ENCODE measurements around the gene NLK. TPM values are rescaled to one million over a fixed set of nuclear protein-coding genes. Genes with fewer than 3 reads are reported as not detected.
A peak's percentile ranks its signal among the peaks of the same experiment; 100 is the strongest.

NLK gene
- total RNA-seq, 1 experiment from 2014 or later, result 31.8 TPM

GRCh38 chr17:28178800-28179199 is 136.3 kb downstream of the NLK start:
- TF ChIP-seq CTCF (conservative IDR thresholded peaks at IDR 0.05), result no peak
- H2BK20ac ChIP-seq (ENCODE audit: low read depth, low read length, poor library complexity, severe bottlenecking), result no peak overlapping the region

More at GRCh38 chr17:28178800-28179199, 136.3 kb downstream of the NLK start:
- Histone ChIP-seq H3K9me3 (ENCODE audit: control insufficient read depth, low read depth, low read length) (no peaks in the 10 kb centered on the region), H2BK120ac (ENCODE audit: low read depth, low read length, poor library complexity, severe bottlenecking) (no peak overlapping the region), H2BK12ac (ENCODE audit: insufficient read length, low read depth, low read length) (no peak overlapping the region), H2AFZ (ENCODE audit: low read length) (no peak overlapping the region), H4K5ac (ENCODE audit: insufficient read length, low read depth, low read length) (no peak overlapping the region), H3K23ac (ENCODE audit: insufficient read length, low read depth, low read length) (no peak overlapping the region), H4K8ac (replicated peaks; ENCODE audit: insufficient read length, low read depth, low read length) (no peak overlapping the region), H3K4me2 (ENCODE audit: insufficient read depth, insufficient read length, low read length) (no peak overlapping the region), H3K4ac (ENCODE audit: low read depth, low read length) (no peak overlapping the region), H3K27me3 (ENCODE audit: insufficient read depth, low read length) (no peaks in the 10 kb centered on the region), H4K91ac (ENCODE audit: insufficient read length, low read depth, low read length) (no peak overlapping the region), H2BK15ac (ENCODE audit: low read depth, low read length) (no peak overlapping the region), H3T11ph (ENCODE audit: low read length) (no peak overlapping the region), H2BK5ac (ENCODE audit: insufficient read length, low read length) (no peak overlapping the region), H3K4me1 (ENCODE audit: insufficient read depth, low read length) (peaks cover 3% of the 10 kb centered on the region; the same call in 1 of the 2 replicates), H3K79me2 (ENCODE audit: insufficient read depth, low read length) (no peaks in the 10 kb centered on the region), H3K56ac (ENCODE audit: insufficient read length, low read depth, low read length) (no peak overlapping the region), H3K14ac (ENCODE audit: insufficient read depth, low read length) (no peak overlapping the region), H2AK5ac (ENCODE audit: insufficient read length, low read length) (no peak overlapping the region), H3K27ac (ENCODE audit: insufficient read length, low read depth, low read length) (no peak overlapping the region), H3K9ac (ENCODE audit: extremely low read depth, insufficient read length, low read length) (no peak overlapping the region), H4K20me1 (ENCODE audit: control insufficient read depth, insufficient read depth, insufficient read length) (no peaks in the 10 kb centered on the region), H3K79me1 (ENCODE audit: insufficient read depth, low read depth, low read length, poor library complexity, severe bottlenecking) (no peaks in the 10 kb centered on the region), H3K23me2 (ENCODE audit: insufficient read length, low read depth, low read length, poor library complexity, severe bottlenecking) (no peaks in the 10 kb centered on the region), H3K18ac (ENCODE audit: insufficient read length, low read depth, low read length) (no peak overlapping the region)
- H3K4me1 Mint-ChIP-seq, result peaks cover 17 to 18% of the 10 kb centered on the region in 2 experiments
- H3K27ac Mint-ChIP-seq, result peak overlapping the region in 1 of 3 experiments; percentile 73; a peak in 1 of 7 replicates
- no CpG with 5 or more reads among the region's 3 CpGs for WGBS (ENCODE audit: extremely low coverage, insufficient read length, low lambda C conversion rate)
- DNase-seq, result no peak
- no peak overlapping the region for H3K4me3 Mint-ChIP-seq
- H3K9me3 Mint-ChIP-seq, result no peaks in the 10 kb centered on the region
- H3K36me3 Mint-ChIP-seq (ENCODE audit: insufficient read depth in 1 of 3, low read depth in 3 of 3), result peaks cover 7 to 12% (median 8%) of the 10 kb centered on the region in 3 experiments
- H3K27me3 Mint-ChIP-seq (ENCODE audit: low read depth), result no peaks in the 10 kb centered on the region

Data from H9 (cell line).